Endothelial cell of umbilical vein (primary cell): ENCODE results near the gene LMCD1.

ENCODE experiments used
- CTCF ChIP-seq, 2 donors: IDR thresholded peaks; 1 replicate in 1 of 2; 2 replicates in 1 of 2; pipeline ENCODE4 v1.5.1; 2011; ENCODE audit warnings: low read length in 2 of 2, mild to moderate bottlenecking in 2 of 2, moderate library complexity in 2 of 2, control low read depth in 1 of 2, inconsistent platforms in 1 of 2, low read depth in 1 of 2; ENCODE audit not compliant: insufficient read depth in 1 of 2; ENCODE audit errors: extremely low read depth in 1 of 2
- EZH2 ChIP-seq: IDR thresholded peaks from 2 replicates; pipeline ENCODE4 v1.6.1; 2012; ENCODE audit warnings: borderline replicate concordance, low read depth, mild to moderate bottlenecking, moderate library complexity, low read length, inconsistent platforms; ENCODE audit not compliant: severe bottlenecking
- FOS ChIP-seq: IDR thresholded peaks from 2 replicates; pipeline ENCODE4 v1.6.1; 2011; ENCODE audit warnings: mild to moderate bottlenecking, low read length, moderate library complexity, borderline replicate concordance; ENCODE audit not compliant: insufficient read depth
- JUN ChIP-seq: IDR thresholded peaks from 2 replicates; pipeline ENCODE4 v1.6.1; 2011; ENCODE audit warnings: borderline replicate concordance, low read depth; ENCODE audit not compliant: insufficient read length, insufficient read depth
- MAX ChIP-seq: IDR thresholded peaks from 2 replicates; pipeline ENCODE4 v1.6.1; 2011; ENCODE audit not compliant: insufficient read depth, insufficient read length
- MYC ChIP-seq: IDR thresholded peaks from one replicate; pipeline ENCODE4 v1.6.1; 2011; ENCODE audit warnings: mild to moderate bottlenecking, low read depth, low read length
- POLR2A ChIP-seq: IDR thresholded peaks from 2 replicates; pipeline ENCODE4 v1.6.1; 2012; ENCODE audit warnings: low read depth, mild to moderate bottlenecking, control low read depth, low read length
- POLR2AphosphoS5 ChIP-seq: IDR thresholded peaks from 2 replicates; pipeline ENCODE4 v1.6.1; 2012; ENCODE audit warnings: low read depth, mild to moderate bottlenecking, control low read depth, low read length, moderate library complexity; ENCODE audit not compliant: insufficient read depth

GRCh38 chr3:8563146-8563545, 61.5 kb downstream of the LMCD1 start:
- TF ChIP-seq CTCF (IDR thresholded peaks at IDR 0.05; ENCODE audit: extremely low read depth in 1 of 2, insufficient read depth in 1 of 2, low read depth in 1 of 2, low read length in 2 of 2), result no peak
- no peak for TF ChIP-seq POLR2AphosphoS5
- no peak for TF ChIP-seq FOS
- no peak for TF ChIP-seq POLR2A
- no peak for TF ChIP-seq EZH2
- no peak for TF ChIP-seq JUN
- TF ChIP-seq MYC, result no peak
- no peak for TF ChIP-seq MAX
